Liver (tissue), 9 donors: Measurements from ENCODE around the gene PRPF18. TPM values are rescaled to one million over a fixed set of nuclear protein-coding genes. Genes with fewer than 3 reads are reported as not detected.

Experiments
- DNase-seq: peaks from one replicate; pipeline ENCODE4 v3.0.0-alpha.2; 2017; ENCODE audit warnings: low spot score
- H3K27ac ChIP-seq, 2 donors: one replicate each; pipeline ENCODE4 v1.7.0; 2013; ENCODE audit warnings: inconsistent platforms in 2 of 2, low read length in 2 of 2, control low read depth in 1 of 2, low read depth in 1 of 2, mild to moderate bottlenecking in 1 of 2
- H3K27me3 ChIP-seq, 4 donors: one replicate each; pipeline versions ENCODE4 v1.6.1 to v1.7.0; 2013; ENCODE audit warnings: low read length in 3 of 4, inconsistent platforms in 1 of 4, mild to moderate bottlenecking in 1 of 4, moderate library complexity in 1 of 4; ENCODE audit not compliant: control insufficient read depth in 4 of 4, insufficient read depth in 4 of 4
- H3K36me3 ChIP-seq, 4 donors: one replicate each; pipeline versions ENCODE4 v1.6.1 to v1.7.0; 2013; ENCODE audit warnings: low read length in 3 of 4, mild to moderate bottlenecking in 3 of 4, low read depth in 1 of 4, moderate library complexity in 1 of 4; ENCODE audit not compliant: control insufficient read depth in 4 of 4, insufficient read depth in 3 of 4
- H3K4me1 ChIP-seq, 4 donors: one replicate each; pipeline versions ENCODE4 v1.6.1 to v1.7.0; 2013; ENCODE audit warnings: low read length in 3 of 4, mild to moderate bottlenecking in 3 of 4, moderate library complexity in 1 of 4; ENCODE audit not compliant: control insufficient read depth in 4 of 4, insufficient read depth in 4 of 4
- H3K4me3 ChIP-seq, 3 donors: one replicate each; pipeline versions ENCODE4 v1.6.1 to v1.7.0; 2013; ENCODE audit warnings: low read length in 3 of 3, control low read depth in 1 of 3, low read depth in 1 of 3, mild to moderate bottlenecking in 1 of 3
- H3K9ac ChIP-seq, 2 donors: one replicate each; pipeline ENCODE4 v1.7.0; 2013; ENCODE audit warnings: low read length in 2 of 2, mild to moderate bottlenecking in 2 of 2, moderate library complexity in 2 of 2, control low read depth in 1 of 2, low read depth in 1 of 2
- H3K9me3 ChIP-seq, 4 donors: one replicate each; pipeline versions ENCODE4 v1.6.1 to v1.7.0; 2013; ENCODE audit warnings: low read length in 3 of 4; ENCODE audit not compliant: control insufficient read depth in 4 of 4
- EGR1 ChIP-seq, 2 donors: IDR thresholded peaks; 2 replicates each; pipeline ENCODE4 v1.6.1; 2016 to 2018; ENCODE audit warnings: antibody characterized with exemption in 2 of 2, low read depth in 2 of 2
- FOXA1 ChIP-seq: IDR thresholded peaks from 2 replicates; pipeline ENCODE4 v1.6.1; 2016; ENCODE audit warnings: antibody characterized with exemption
- FOXA2 ChIP-seq: IDR thresholded peaks from 2 replicates; pipeline ENCODE4 v1.6.1; 2016; ENCODE audit warnings: antibody characterized with exemption
- GABPA ChIP-seq, 2 donors: IDR thresholded peaks in 1 of 2; conservative IDR thresholded peaks in 1 of 2; 2 replicates each; pipeline ENCODE4 v1.6.1; 2016; ENCODE audit warnings: antibody characterized with exemption in 2 of 2, mild to moderate bottlenecking in 1 of 2, moderate library complexity in 1 of 2
- HNF4A ChIP-seq, 2 donors: conservative IDR thresholded peaks; 2 replicates each; pipeline ENCODE4 v1.6.1; 2016; ENCODE audit warnings: antibody characterized with exemption in 2 of 2, mild to moderate bottlenecking in 2 of 2
- HNF4G ChIP-seq: IDR thresholded peaks from 2 replicates; pipeline ENCODE4 v1.6.1; 2016; ENCODE audit warnings: antibody characterized with exemption
- JUND ChIP-seq, 2 donors: IDR thresholded peaks; 2 replicates each; pipeline ENCODE4 v1.6.1; 2016; ENCODE audit warnings: antibody characterized with exemption in 2 of 2
- MAX ChIP-seq: IDR thresholded peaks from 2 replicates; pipeline ENCODE4 v1.6.1; 2016; ENCODE audit warnings: antibody characterized with exemption
- NR2F2 ChIP-seq: IDR thresholded peaks from 2 replicates; pipeline ENCODE4 v1.6.1; 2016; ENCODE audit warnings: antibody characterized with exemption
- RAD21 ChIP-seq, 2 donors: IDR thresholded peaks; 2 replicates each; pipeline ENCODE4 v1.6.1; 2016; ENCODE audit warnings: antibody characterized with exemption in 2 of 2, mild to moderate bottlenecking in 2 of 2
- RXRA ChIP-seq, 2 donors: IDR thresholded peaks; 2 replicates each; pipeline ENCODE4 v1.6.1; 2017 to 2018; ENCODE audit warnings: antibody characterized with exemption in 2 of 2, mild to moderate bottlenecking in 1 of 2
- TAF1 ChIP-seq: conservative IDR thresholded peaks from 2 replicates; pipeline ENCODE4 v1.6.1; 2016; ENCODE audit warnings: antibody characterized with exemption, mild to moderate bottlenecking
- ZBTB33 ChIP-seq: IDR thresholded peaks from 2 replicates; pipeline ENCODE4 v1.6.1; 2016; ENCODE audit warnings: antibody characterized with exemption
- WGBS: extraction: QIAGEN DNeasy Blood & Tissue Kit; methylation state at CpG from one replicate; pipeline ENCODE4 v1.1.7; 2013; 5-methylcytosine and 5-hydroxymethylcytosine counted together
- polyA plus RNA-seq, 2 donors: library from polyadenylated mRNA; stranded (reverse) in 1 of 2; unstranded in 1 of 2; fragments of 200-250 nt in 1 of 2; fragments of >200 nt in 1 of 2; fragmentation: Nextera tagmentation in 1 of 2; extraction: Ambion mirVana in 1 of 2; gene quantifications; one replicate each; pipeline versions ENCODE4 v1.2.1 to v1.2.3, GENCODE V29; 2013 to 2015
- total RNA-seq, 2 donors: library from RNA; depleted of rRNA; stranded (reverse); fragments of >200 nt; gene quantifications; one replicate each; pipeline ENCODE4 v1.2.3, GENCODE V29; 2014
- TF ChIP-seq, protein P1 (sequence below): IDR thresholded peaks from 2 replicates; pipeline ENCODE4 v1.6.1; 2016; ENCODE audit warnings: antibody characterized with exemption, mild to moderate bottlenecking
- TF ChIP-seq, protein P2 (sequence below): fragments of 150-350 bp; IDR thresholded peaks from 2 replicates; pipeline ENCODE4 v1.5.1; 2017; ENCODE audit warnings: improper control_type of control experiment, low read depth, low read length; ENCODE audit not compliant: missing input control
- TF ChIP-seq, protein P3 (sequence below): IDR thresholded peaks from 2 replicates; pipeline ENCODE4 v1.6.1; 2016; ENCODE audit warnings: antibody characterized with exemption
- donor health status: healthy.
- donor health status: healthy.
- donor health status: healthy.
- donor health status: healthy.
- donor health status: healthy.

Gene PRPF18
- total and polyA plus RNA-seq, 4 donors: 10.0 to 28.3 (median 14.5) TPM

GRCh38 chr10:13650961-13651360 lies 64.2 kb downstream of the PRPF18 start:
- no peak overlapping the region for H3K4me3 ChIP-seq
- TF ChIP-seq, protein P1, sequence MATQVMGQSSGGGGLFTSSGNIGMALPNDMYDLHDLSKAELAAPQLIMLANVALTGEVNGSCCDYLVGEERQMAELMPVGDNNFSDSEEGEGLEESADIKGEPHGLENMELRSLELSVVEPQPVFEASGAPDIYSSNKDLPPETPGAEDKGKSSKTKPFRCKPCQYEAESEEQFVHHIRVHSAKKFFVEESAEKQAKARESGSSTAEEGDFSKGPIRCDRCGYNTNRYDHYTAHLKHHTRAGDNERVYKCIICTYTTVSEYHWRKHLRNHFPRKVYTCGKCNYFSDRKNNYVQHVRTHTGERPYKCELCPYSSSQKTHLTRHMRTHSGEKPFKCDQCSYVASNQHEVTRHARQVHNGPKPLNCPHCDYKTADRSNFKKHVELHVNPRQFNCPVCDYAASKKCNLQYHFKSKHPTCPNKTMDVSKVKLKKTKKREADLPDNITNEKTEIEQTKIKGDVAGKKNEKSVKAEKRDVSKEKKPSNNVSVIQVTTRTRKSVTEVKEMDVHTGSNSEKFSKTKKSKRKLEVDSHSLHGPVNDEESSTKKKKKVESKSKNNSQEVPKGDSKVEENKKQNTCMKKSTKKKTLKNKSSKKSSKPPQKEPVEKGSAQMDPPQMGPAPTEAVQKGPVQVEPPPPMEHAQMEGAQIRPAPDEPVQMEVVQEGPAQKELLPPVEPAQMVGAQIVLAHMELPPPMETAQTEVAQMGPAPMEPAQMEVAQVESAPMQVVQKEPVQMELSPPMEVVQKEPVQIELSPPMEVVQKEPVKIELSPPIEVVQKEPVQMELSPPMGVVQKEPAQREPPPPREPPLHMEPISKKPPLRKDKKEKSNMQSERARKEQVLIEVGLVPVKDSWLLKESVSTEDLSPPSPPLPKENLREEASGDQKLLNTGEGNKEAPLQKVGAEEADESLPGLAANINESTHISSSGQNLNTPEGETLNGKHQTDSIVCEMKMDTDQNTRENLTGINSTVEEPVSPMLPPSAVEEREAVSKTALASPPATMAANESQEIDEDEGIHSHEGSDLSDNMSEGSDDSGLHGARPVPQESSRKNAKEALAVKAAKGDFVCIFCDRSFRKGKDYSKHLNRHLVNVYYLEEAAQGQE: no peak
- TF ChIP-seq FOXA1 (no peak), TAF1 (no peak), MAX (no peak), JUND (IDR thresholded peaks at IDR 0.05) (no peak), GABPA (IDR thresholded peaks at IDR 0.05 in 1 of 2, conservative IDR thresholded peaks at IDR 0.05 in 1 of 2) (no peak)
- TF ChIP-seq, protein P2, sequence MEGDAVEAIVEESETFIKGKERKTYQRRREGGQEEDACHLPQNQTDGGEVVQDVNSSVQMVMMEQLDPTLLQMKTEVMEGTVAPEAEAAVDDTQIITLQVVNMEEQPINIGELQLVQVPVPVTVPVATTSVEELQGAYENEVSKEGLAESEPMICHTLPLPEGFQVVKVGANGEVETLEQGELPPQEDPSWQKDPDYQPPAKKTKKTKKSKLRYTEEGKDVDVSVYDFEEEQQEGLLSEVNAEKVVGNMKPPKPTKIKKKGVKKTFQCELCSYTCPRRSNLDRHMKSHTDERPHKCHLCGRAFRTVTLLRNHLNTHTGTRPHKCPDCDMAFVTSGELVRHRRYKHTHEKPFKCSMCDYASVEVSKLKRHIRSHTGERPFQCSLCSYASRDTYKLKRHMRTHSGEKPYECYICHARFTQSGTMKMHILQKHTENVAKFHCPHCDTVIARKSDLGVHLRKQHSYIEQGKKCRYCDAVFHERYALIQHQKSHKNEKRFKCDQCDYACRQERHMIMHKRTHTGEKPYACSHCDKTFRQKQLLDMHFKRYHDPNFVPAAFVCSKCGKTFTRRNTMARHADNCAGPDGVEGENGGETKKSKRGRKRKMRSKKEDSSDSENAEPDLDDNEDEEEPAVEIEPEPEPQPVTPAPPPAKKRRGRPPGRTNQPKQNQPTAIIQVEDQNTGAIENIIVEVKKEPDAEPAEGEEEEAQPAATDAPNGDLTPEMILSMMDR: no peak
- TF ChIP-seq, protein P3, sequence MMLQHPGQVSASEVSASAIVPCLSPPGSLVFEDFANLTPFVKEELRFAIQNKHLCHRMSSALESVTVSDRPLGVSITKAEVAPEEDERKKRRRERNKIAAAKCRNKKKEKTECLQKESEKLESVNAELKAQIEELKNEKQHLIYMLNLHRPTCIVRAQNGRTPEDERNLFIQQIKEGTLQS: no peak
- no peaks in the 10 kb centered on the region for H3K9me3 ChIP-seq
- no peak overlapping the region for H3K9ac ChIP-seq
- DNase-seq: no peak
- no peak overlapping the region for H3K27ac ChIP-seq
- H3K4me1 ChIP-seq: no peaks in the 10 kb centered on the region
- 84% methylated on average over 5 of the region's 5 CpGs for WGBS
- H3K27me3 ChIP-seq: no peaks in the 10 kb centered on the region
- H3K36me3 ChIP-seq: peaks cover 8 to 88% (median 62%) of the 10 kb centered on the region in 4 donors

DNA sequence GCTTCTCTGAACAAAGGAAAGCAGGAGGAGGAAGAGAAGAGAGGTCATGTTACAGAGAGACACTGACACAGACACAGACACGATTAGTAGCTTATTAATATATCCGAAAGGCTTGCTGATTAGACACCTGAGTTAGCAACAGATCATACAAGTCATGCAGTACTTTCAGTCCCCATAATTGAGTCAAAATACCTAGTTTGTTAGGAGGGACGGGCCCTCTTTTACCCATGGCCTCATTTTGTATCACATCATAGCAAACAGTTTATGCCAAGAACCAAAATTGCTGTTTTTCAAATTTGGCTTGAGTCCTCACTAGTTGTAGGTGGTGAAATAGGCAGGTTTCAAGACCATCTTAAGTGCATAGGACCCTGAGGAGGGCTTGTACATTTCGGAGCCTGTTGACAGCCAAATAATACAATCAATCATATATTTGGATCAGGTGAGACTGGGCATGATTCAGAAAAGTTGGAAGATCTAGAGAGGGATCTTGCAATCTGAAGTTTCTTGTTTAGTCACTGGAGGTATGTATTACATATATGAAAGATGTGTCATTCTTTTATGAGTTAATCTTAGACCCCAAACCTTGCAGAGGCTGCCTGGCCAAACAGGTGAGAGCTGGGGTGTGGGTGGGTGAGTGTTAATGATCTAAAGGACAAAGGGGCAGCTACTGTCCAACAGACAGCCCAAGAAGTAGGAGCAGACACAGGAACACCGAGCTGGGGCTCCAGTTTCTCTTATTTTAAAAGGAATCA lies 65.4 kb downstream of the PRPF18 start:
- Histone ChIP-seq H3K4me3 (no peak overlapping the region), H3K9me3 (no peaks in the 10 kb centered on the region), H3K9ac (no peak overlapping the region), H3K4me1 (no peaks in the 10 kb centered on the region), H3K27ac (no peak overlapping the region), H3K36me3 (peaks cover 7 to 85% (median 57%) of the 10 kb centered on the region in 4 donors), H3K27me3 (no peaks in the 10 kb centered on the region)
- DNase-seq: no peak
- no peak for TF ChIP-seq RAD21 (IDR thresholded peaks at IDR 0.05)
- TF ChIP-seq HNF4A (conservative IDR thresholded peaks at IDR 0.05): no peak
- TF ChIP-seq, protein P2: no peak
- no peak for TF ChIP-seq TAF1
- no peak for TF ChIP-seq RXRA (IDR thresholded peaks at IDR 0.05)
- TF ChIP-seq, protein P3: no peak
- TF ChIP-seq GABPA (IDR thresholded peaks at IDR 0.05 in 1 of 2, conservative IDR thresholded peaks at IDR 0.05 in 1 of 2): no peak
- TF ChIP-seq EGR1 (IDR thresholded peaks at IDR 0.05; ENCODE audit: low read depth in 2 of 2): no peak
- no peak for TF ChIP-seq FOXA1
- TF ChIP-seq MAX: no peak
- no peak for TF ChIP-seq HNF4G
- no peak for TF ChIP-seq FOXA2
- no peak for TF ChIP-seq ZBTB33
- TF ChIP-seq JUND (IDR thresholded peaks at IDR 0.05): no peak
- no peak for TF ChIP-seq NR2F2
- WGBS: 89% methylated on average over 5 of the region's 5 CpGs
